HCT116 (cell line): ENCODE measurements around the gene RCAN3. TPM values are rescaled to one million over a fixed set of nuclear protein-coding genes. Genes with fewer than 3 reads are reported as not detected.

Source experiments
- ATAC-seq: fragments of 200-7000 bp; cut with Tn5 transposase; 2 replicates; pipeline ENCODE4 v1.9.1; 2020; ENCODE audit warnings: mild to moderate bottlenecking, moderate library complexity
- BruUV-seq: library from RNA; stranded (reverse); fragments of 400-500 nt; replicated peaks from 2 replicates; lab custom pipeline; 2021; lab: Mats Ljungman, UMichigan
- CTCF ChIA-PET: fragments of 300-600 bp; sonication (Branson Sonifier 250); formaldehyde crosslinking; loops from one replicate; lab custom pipeline; 2021; ENCODE audit warnings: antibody characterized with exemption; lab: Charles Lee
- POLR2A ChIA-PET: fragments of 300-600, 350-600 bp; sonication (Branson Sonifier 250); formaldehyde crosslinking; loops from one replicate; lab custom pipeline; 2021; ENCODE audit warnings: antibody characterized with exemption; lab: Charles Lee
- RAD21 ChIA-PET, 2 experiments: fragments of 300-600 bp; sonication (Branson Sonifier 250); formaldehyde crosslinking; loops; one replicate each; lab custom pipeline; 2023; ENCODE audit warnings: low total read pairs in 2 of 2; ENCODE audit not compliant: uncharacterized antibody in 2 of 2, unreplicated experiment in 2 of 2, low non-redundant PET in 1 of 2; lab: Charles Lee
- DNase-seq: peaks from one replicate; pipeline ENCODE4 v3.0.0-alpha.2; 2010; ENCODE audit warnings: low read depth, low spot score
- H2AFZ ChIP-seq: fragments of 200-600 bp; shearing (Covaris generic), sonication (generic); 2 replicates; pipeline ENCODE4 v1.6.1; 2017; ENCODE audit warnings: low read depth, mixed run types, mixed read lengths, antibody characterized with exemption, low read length; ENCODE audit not compliant: poor library complexity, severe bottlenecking
- H3K27ac ChIP-seq: 2 replicates; pipeline ENCODE4 v1.5.1; 2012; ENCODE audit warnings: low read depth, low read length
- H3K27me3 ChIP-seq: fragments of 200-600 bp; sonication (generic); 2 replicates; pipeline ENCODE4 v1.6.1; 2016; ENCODE audit warnings: mixed run types, low read length, mixed read lengths; ENCODE audit not compliant: insufficient read depth
- H3K36me3 ChIP-seq, 2 experiments: fragments of 200-500 bp in 1 of 2; fragments of 200-600 bp in 1 of 2; sonication (Bioruptor generic) in 1 of 2; sonication (generic) in 1 of 2; 2 replicates each; pipeline versions ENCODE4 v1.5.1 to v1.6.1; 2014 to 2016; ENCODE audit warnings: low read length in 2 of 2, inconsistent platforms in 1 of 2, mixed read lengths in 1 of 2, mixed run types in 1 of 2; ENCODE audit not compliant: insufficient read depth in 2 of 2, control insufficient read depth in 1 of 2
- H3K4me1 ChIP-seq, 2 experiments: fragments of 200-600 bp in 1 of 2; sonication (generic) in 1 of 2; 2 replicates each; pipeline versions ENCODE4 v1.5.1 to v1.6.1; 2012 to 2017; ENCODE audit warnings: low read length in 2 of 2, inconsistent platforms in 1 of 2, mild to moderate bottlenecking in 1 of 2, mixed read lengths in 1 of 2, mixed run types in 1 of 2, moderate library complexity in 1 of 2; ENCODE audit not compliant: insufficient read depth in 2 of 2, control insufficient read depth in 1 of 2
- H3K4me2 ChIP-seq: fragments of 200-600 bp; sonication (generic); 2 replicates; pipeline ENCODE4 v1.6.1; 2017; ENCODE audit warnings: mixed run types, low read length, mixed read lengths
- H3K4me3 ChIP-seq, 2 experiments: fragments of 200-600 bp in 1 of 2; sonication (generic) in 1 of 2; replicated peaks in 1 of 2; 2 replicates each; pipeline ENCODE4 v1.5.1; 2011 to 2016; ENCODE audit warnings: low read length in 2 of 2, control low read depth in 1 of 2, low read depth in 1 of 2, mild to moderate bottlenecking in 1 of 2, mixed read lengths in 1 of 2, mixed run types in 1 of 2
- H3K79me2 ChIP-seq: fragments of 200-600 bp; sonication (generic); 2 replicates; pipeline ENCODE4 v1.6.1; 2017; ENCODE audit warnings: mild to moderate bottlenecking, mixed run types, low read length, moderate library complexity, mixed read lengths; ENCODE audit not compliant: insufficient read depth
- H3K9ac ChIP-seq: fragments of 200-600 bp; sonication (generic); 2 replicates; pipeline ENCODE4 v1.6.1; 2016; ENCODE audit warnings: low read length, mixed read lengths
- H3K9me2 ChIP-seq: fragments of 200-600 bp; sonication (generic), shearing (Covaris generic); 2 replicates; pipeline ENCODE4 v1.6.1; 2017; ENCODE audit warnings: mixed run types, mild to moderate bottlenecking, moderate library complexity; ENCODE audit not compliant: insufficient read depth
- H3K9me3 ChIP-seq, 2 experiments: fragments of 200-500 bp in 1 of 2; fragments of 200-600 bp in 1 of 2; sonication (Bioruptor generic) in 1 of 2; sonication (generic) in 1 of 2; 2 replicates each; pipeline ENCODE4 v1.6.1; 2014 to 2017; ENCODE audit warnings: low read length in 2 of 2, mixed read lengths in 2 of 2, inconsistent platforms in 1 of 2, low read depth in 1 of 2, mild to moderate bottlenecking in 1 of 2, mixed run types in 1 of 2, moderate library complexity in 1 of 2; ENCODE audit not compliant: control insufficient read depth in 1 of 2, insufficient read depth in 1 of 2
- H4K20me1 ChIP-seq: fragments of 200-600 bp; sonication (generic), shearing (Covaris generic); 2 replicates; pipeline ENCODE4 v1.6.1; 2017; ENCODE audit warnings: mixed run types, mild to moderate bottlenecking, moderate library complexity; ENCODE audit not compliant: insufficient read depth
- CTCF ChIP-seq, 3 experiments: fragments of 200-600 bp in 1 of 3; sonication (generic) in 1 of 3; IDR thresholded peaks in 2 of 3; conservative IDR thresholded peaks in 1 of 3; 2 replicates each; pipeline ENCODE4 v1.5.1; 2012 to 2017; ENCODE audit warnings: low read depth in 2 of 3, low read length in 2 of 3, antibody characterized with exemption in 1 of 3, borderline replicate concordance in 1 of 3, control low read depth in 1 of 3, mild to moderate bottlenecking in 1 of 3, mixed read lengths in 1 of 3, mixed run types in 1 of 3, moderate library complexity in 1 of 3; ENCODE audit not compliant: insufficient read depth in 1 of 3
- EGR1 ChIP-seq: IDR thresholded peaks from 2 replicates; pipeline ENCODE4 v1.6.1; 2012; ENCODE audit warnings: low read depth
- ELF1 ChIP-seq: IDR thresholded peaks from 2 replicates; pipeline ENCODE4 v1.6.1; 2012; ENCODE audit warnings: low read depth, borderline replicate concordance
- EZH2 ChIP-seq: fragments of 200-600 bp; sonication (generic); IDR thresholded peaks from 2 replicates; pipeline ENCODE4 v1.6.1; 2017; ENCODE audit warnings: antibody characterized with exemption, mixed run types
- FOSL1 ChIP-seq: IDR thresholded peaks from 2 replicates; pipeline ENCODE4 v1.6.1; 2012; ENCODE audit warnings: low read depth
- JUND ChIP-seq: IDR thresholded peaks from 2 replicates; pipeline ENCODE4 v1.6.1; 2012
- REST ChIP-seq: IDR thresholded peaks from 2 replicates; pipeline ENCODE4 v1.6.1; 2012; ENCODE audit warnings: low read depth
- SRF ChIP-seq: IDR thresholded peaks from 2 replicates; pipeline ENCODE4 v1.6.1; 2012; ENCODE audit warnings: low read depth
- ZNF274 ChIP-seq: fragments of 200-500 bp; sonication (Bioruptor generic); IDR thresholded peaks from 2 replicates; pipeline ENCODE4 v1.6.1; 2014; ENCODE audit warnings: mild to moderate bottlenecking, low read depth, low read length, inconsistent platforms
- intact Hi-C: fragments of 100-400 bp; cut with micrococcal nuclease; formaldehyde crosslinking; loops from 2 replicates; pipeline ENCODE4 v1.10.0; 2022
- total RNA-seq: library from RNA; stranded (reverse); gene quantifications from one replicate; pipeline ENCODE4 v1.2.1, GENCODE V29; 2021; ENCODE audit not compliant: unreplicated experiment
- TF ChIP-seq, protein P1 (sequence below): IDR thresholded peaks from 2 replicates; pipeline ENCODE4 v1.6.1; 2011; ENCODE audit warnings: mild to moderate bottlenecking, low read length, moderate library complexity; ENCODE audit not compliant: insufficient replicate concordance; ENCODE audit errors: extremely low read depth

Gene RCAN3
- total RNA-seq, 1 experiment from 2014 or later = 13.3 TPM

- H3K27me3 ChIP-seq = no peaks in the 10 kb centered on the region
- no peak overlapping the region for H3K9ac ChIP-seq
- DNase-seq (no peak), ATAC-seq (no peak)
- peaks cover 18 to 29% of the 10 kb centered on the region in 2 experiments for H3K4me1 ChIP-seq
- no peak overlapping the region for H3K4me3 ChIP-seq
- intact Hi-C loops = no loop called here
- no peaks in the 10 kb centered on the region for H4K20me1 ChIP-seq
- H3K9me2 ChIP-seq = no peaks in the 10 kb centered on the region
- no peak for TF ChIP-seq JUND
- TF ChIP-seq EZH2 = no peak
- TF ChIP-seq REST = no peak
- TF ChIP-seq SRF = no peak
- no peak for TF ChIP-seq FOSL1
- no peak for TF ChIP-seq CTCF (IDR thresholded peaks at IDR 0.05 in 2 of 3, conservative IDR thresholded peaks at IDR 0.05 in 1 of 3; ENCODE audit: borderline replicate concordance in 1 of 3, insufficient read depth in 1 of 3, low read depth in 2 of 3, low read length in 2 of 3)
- TF ChIP-seq, protein P1, sequence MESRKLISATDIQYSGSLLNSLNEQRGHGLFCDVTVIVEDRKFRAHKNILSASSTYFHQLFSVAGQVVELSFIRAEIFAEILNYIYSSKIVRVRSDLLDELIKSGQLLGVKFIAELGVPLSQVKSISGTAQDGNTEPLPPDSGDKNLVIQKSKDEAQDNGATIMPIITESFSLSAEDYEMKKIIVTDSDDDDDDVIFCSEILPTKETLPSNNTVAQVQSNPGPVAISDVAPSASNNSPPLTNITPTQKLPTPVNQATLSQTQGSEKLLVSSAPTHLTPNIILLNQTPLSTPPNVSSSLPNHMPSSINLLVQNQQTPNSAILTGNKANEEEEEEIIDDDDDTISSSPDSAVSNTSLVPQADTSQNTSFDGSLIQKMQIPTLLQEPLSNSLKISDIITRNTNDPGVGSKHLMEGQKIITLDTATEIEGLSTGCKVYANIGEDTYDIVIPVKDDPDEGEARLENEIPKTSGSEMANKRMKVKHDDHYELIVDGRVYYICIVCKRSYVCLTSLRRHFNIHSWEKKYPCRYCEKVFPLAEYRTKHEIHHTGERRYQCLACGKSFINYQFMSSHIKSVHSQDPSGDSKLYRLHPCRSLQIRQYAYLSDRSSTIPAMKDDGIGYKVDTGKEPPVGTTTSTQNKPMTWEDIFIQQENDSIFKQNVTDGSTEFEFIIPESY = no peak
- TF ChIP-seq EGR1 = no peak
- no peak for TF ChIP-seq ELF1
- TF ChIP-seq ZNF274 = no peak
- POLR2A ChIA-PET = no interaction called here
- H3K9me3 ChIP-seq = no peaks in the 10 kb centered on the region
- no peak overlapping the region for H3K4me2 ChIP-seq
- RAD21 ChIA-PET = no interaction called here
- no peak overlapping the region for H3K27ac ChIP-seq
- no TSS peak for BruUV-seq
- H2AFZ ChIP-seq = no peak overlapping the region
- H3K79me2 ChIP-seq = no peaks in the 10 kb centered on the region
- CTCF ChIA-PET = interaction anchor here (0.7 to 1.8 kb wide), 3 partner anchors 89 to 331 kb away, joined by 3 to 6 read pairs (median 3); partner anchors contain the start of gene NIPAL3
- H3K36me3 ChIP-seq = no peaks in the 10 kb centered on the region
Observed at GRCh38 chr1:24504560-24504959, 1.9 kb downstream of the RCAN3 start.
